Stimulated activated CD4-positive, alpha-beta T cell treated with anti-CD3 and anti-CD28 coated beads, TNF-alpha, amount 100 ng/mL, for 24 hours (primary cell): ENCODE measurements around the gene STAU1.
"Not testable (repeated sequence)": the region's sequence is repeated elsewhere in the genome, so short reads cannot be mapped to it uniquely, and the experiment has no call there.

Experiments
- DNase-seq, 3 experiments: peaks; one replicate each; pipeline ENCODE4 v3.0.0-alpha.2; 2020; ENCODE audit warnings: low read depth in 3 of 3

The STAU1 gene, protein sequence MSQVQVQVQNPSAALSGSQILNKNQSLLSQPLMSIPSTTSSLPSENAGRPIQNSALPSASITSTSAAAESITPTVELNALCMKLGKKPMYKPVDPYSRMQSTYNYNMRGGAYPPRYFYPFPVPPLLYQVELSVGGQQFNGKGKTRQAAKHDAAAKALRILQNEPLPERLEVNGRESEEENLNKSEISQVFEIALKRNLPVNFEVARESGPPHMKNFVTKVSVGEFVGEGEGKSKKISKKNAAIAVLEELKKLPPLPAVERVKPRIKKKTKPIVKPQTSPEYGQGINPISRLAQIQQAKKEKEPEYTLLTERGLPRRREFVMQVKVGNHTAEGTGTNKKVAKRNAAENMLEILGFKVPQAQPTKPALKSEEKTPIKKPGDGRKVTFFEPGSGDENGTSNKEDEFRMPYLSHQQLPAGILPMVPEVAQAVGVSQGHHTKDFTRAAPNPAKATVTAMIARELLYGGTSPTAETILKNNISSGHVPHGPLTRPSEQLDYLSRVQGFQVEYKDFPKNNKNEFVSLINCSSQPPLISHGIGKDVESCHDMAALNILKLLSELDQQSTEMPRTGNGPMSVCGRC

DNA sequence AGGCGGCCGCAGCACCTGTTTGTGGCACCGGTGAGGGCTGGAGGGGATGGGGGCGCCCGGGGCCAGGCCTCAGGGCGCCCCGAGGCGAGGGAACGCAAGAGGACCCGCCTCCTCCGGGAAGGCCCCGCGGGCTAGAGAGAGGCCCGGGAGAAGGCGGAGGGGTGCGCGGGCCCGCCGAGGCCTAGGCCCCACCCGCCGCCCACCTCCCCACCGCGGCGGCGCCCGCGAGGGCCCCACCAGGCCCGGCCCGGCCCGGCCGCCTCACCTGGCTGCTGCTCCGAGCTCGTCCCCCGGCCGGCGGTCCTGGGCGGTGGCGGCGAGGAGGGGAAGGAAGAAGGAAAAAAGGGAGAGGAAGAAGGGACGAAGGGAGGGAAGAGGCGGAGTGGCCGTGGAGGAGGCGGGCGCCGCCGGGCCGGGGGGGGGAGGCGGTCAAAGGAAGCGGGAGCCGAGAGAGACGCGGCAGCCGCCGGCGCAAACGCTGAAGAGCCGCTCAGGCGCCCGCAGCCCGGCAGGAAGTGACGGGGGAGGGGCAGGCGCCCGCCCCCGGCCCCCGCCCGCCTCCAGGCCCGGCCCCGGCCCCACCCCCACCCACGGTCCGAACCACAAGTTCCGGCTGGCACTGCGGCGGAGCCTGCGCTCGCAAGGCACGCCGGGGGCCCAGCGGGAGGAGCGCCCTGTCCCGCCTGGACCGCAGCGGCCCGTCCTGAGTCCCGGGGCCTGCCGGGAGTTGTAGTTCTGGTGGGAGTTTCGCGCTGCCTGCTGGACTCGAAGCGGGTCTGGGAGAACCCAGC lies at the start of gene STAU1:
Gene STAU1, minus strand, starts transcription at position 484 of the 791 bp plus-strand sequence. CDS start 22,133 bp downstream, outside the sequence.
- peak; percentile 85 to 93 (median 87) for DNase-seq

DNA sequence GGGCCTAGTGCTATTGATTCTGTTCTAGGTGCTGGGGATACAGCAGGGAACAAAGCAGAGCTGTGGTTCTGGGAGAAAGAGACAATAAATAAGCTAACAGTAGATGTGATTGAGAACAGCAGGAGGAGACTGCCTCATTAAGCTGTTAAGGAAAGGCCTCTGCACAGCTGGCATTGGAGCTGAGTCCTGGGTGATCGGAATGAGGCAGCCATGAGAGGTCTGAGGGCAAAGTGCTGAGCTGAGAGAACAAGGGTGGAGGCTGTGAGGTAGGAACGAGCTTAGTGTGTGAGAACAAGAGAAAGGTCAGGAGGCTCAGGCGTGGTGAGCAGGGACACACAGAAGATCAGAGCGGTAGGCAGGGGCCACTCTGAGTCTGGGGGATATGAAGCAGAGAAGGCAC lies 49.4 kb upstream of the STAU1 start:
- no peak for DNase-seq

DNA sequence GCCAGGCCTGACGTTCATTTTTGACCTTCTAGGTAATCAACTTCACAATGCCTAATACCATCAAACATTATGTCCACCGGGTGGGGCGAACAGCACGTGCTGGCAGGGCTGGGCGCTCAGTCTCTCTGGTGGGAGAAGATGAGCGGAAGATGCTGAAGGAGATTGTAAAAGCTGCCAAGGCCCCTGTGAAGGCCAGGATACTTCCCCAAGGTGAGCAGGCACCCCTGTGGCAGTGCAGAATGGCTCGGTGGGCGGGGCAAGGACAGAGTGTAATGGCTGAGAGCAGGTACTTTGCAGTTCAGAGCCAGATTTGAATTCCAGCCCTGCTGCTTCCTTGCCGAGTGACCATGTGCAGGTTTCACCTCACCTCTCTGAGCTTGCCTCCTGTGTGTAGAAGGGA lies 48.2 kb upstream of the STAU1 start:
- DNase-seq = no peak

DNA sequence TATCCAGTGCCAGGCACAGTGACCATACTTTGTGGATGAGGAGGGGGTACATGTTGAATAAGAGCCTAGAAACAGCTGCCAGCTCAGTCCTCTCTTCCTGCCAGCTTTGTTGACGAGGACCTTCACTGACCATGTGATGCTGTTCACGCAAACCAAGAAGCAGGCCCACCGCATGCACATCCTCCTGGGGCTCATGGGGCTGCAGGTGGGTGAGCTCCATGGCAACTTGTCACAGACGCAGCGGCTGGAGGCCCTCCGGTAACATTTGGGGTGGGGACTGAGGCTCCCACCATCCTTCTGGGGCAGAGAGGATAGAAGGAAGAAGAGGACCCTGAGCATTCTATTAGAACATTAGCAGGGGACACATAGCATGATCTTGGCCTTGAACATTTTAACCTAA lies 46.7 kb upstream of the STAU1 start:
- DNase-seq = no peak

DNA sequence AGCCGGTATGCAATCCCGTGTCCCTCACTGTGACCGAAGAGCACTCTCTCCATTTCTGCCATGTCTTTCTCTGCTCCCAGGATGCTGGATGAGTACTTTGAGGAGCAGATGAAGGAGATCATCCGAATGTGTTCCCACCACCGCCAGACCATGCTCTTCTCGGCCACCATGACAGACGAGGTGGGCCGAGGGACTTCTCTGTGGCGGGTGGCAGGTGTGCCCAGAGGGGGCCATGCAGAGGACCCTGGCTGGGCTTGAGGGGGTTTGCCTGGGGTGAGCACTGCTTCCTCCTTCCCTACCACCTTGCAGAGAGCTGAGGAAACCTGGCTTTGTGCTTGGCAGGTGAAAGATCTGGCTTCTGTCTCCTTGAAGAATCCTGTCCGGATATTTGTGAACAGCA lies 45.1 kb upstream of the STAU1 start:
- no peak for DNase-seq

DNA sequence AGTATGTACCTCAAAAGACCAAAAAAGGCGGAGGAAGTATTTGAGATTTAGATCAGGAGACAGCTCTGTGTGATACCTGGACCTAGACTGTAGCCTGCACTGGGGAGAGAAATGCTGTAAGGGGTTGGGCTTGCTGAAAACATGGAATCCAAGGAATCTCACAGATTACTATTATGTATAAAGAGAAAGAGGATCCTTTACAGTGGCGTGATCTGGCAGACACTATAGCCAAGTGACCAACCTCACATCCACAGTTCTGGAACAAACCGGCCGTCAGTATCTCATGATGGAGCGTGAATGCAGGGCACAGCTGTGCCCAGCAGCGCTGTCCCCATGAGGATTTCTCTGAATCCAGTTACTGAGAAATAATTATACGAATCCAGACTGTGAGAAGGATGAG lies 43.3 kb upstream of the STAU1 start:
- no peak for DNase-seq

DNA sequence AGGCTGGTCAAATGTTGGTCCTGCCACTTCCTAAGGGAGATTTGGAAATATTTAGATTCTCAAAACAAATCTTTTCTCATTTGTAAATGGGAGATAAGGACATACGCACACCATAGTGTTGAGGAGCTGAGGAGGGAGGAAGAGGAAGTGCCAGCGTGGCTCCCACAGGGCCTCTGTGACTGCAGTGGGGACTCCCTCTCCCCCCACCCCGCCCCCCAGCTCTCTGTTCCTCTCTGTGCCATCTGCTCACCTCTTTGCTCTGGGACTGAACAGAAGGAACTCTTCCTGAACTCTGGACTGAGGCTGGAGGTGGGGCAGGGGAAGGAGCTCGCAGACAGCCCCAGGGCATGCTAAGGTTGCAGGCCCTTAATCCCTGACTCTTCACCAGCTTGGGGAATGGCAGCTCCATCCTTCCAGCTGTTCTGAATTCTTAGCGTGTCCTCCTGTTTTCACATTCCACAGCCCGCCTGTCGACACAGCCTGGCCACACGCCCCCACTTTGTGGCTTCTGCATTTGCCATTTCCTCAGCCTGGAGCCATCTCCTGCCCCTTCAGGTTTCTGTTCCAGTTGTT lies 42.5 kb upstream of the STAU1 start:
- no peak for DNase-seq

DNA sequence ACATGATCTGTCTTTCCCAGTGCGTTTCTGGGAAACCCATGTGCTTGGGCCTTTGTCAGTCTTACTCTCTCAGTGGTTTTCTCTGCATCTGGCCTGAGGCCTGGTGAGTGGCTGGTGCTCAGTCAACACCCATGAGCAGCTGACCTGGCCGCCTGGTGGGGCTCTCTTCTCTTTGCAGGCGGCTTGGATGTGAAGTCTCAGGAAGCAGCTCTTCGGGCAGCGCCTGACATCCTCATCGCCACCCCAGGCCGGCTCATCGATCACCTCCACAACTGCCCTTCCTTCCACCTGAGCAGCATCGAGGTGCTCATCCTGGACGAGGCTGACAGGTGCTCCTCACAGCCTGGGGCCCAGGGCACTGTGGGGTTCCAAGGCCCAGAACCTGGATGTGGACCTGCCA lies 41.9 kb upstream of the STAU1 start:
- no peak for DNase-seq

DNA sequence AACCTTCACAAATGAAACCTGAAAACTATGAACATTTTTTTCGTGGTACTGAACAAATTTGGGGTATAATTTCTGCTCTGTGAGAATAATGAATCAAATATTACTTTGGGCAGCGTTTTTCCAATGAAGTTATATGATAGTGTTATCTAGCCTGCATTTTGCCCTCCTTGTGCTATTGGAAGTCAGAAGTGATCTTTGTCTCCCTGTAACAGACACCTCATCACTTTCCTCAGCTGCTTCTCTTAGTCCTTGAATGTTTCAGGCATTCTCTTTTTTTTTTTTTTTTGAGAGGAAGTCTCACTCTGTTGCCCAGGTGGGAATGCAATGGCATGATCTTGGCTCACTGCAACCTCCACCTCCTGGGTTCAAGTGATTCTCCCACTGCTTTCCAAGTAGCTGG lies 41.2 kb upstream of the STAU1 start:
- no peak for DNase-seq

DNA sequence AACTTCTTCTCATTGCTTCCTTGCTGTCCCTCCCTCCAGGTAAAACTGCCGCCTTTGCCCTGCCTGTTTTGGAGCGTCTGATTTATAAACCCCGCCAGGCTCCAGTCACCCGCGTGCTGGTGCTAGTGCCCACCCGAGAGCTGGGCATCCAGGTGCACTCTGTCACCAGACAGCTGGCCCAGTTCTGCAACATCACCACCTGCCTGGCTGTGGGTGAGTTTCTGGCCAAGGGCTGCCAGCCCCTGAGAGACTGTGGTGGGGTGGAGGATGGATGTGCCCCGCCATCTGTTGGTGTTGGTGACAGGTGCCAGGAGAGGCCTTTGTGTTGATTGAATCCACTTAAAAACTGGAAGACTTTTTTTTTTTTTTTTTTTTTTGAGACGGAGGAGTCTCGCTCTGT lies 40.5 kb upstream of the STAU1 start:
- no peak for DNase-seq

DNA sequence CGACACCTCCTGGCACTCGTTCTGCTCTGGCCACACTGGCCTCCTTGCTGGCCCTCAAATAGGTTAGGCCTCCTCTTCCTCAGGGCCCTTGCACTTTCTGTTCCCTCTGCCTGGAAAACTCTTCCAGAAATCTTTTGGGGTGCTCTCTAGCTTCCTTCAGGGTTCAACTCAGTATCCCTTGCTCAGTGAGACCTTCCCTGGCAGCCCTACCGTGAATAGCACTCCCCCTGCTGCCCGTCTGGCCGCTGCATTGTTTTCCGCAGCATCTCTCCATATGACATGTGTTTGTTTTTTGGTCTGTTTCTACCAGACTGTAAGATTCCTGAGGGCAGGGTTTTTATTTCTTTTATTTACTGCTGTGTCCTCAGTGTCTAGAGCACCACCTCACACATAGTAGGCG lies 37.8 kb upstream of the STAU1 start:
- no peak for DNase-seq

DNA sequence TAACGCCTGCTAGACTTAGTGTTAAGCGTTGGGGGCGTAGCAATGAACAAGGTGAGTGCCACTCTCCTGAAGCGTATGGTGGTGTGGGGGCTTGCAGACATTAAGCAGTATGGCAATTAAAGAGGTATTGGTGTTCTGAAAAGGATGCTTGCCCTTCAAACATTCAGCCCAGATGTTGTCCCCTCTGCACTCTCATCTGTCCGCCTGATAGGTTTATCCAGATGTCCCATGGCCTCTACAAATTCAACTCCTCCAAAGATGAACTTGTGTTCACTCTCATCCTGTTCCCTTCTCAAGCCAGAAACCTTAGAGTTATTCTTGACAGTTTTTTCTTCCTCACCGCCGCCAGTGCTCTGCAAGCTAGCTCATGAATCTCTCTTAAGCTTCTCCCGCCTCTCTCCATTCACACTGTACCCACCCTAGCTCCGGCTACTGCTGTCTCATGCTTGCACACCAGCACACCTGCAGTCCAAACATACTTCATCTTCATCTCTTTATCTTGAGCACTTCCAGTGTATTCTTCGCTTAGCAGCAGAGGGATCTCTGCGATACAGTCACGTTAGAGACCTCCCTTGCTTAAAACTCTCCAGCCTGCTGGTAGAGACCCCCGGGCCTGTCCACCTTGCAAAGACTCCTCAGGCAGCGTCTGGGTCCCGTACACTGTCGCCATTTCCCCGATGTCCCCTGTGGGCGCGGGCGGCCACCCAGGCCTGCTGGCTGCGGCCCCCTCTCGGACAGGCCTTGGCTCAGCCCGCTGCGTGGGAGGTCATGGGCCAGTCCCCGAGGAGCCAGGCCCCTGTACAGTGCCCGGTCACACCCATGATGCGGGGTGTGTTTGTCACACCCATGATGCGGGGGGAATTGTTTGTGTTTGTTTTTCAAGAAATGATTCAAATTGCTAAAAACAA lies 32.0 kb upstream of the STAU1 start:
- DNase-seq = no peak

DNA sequence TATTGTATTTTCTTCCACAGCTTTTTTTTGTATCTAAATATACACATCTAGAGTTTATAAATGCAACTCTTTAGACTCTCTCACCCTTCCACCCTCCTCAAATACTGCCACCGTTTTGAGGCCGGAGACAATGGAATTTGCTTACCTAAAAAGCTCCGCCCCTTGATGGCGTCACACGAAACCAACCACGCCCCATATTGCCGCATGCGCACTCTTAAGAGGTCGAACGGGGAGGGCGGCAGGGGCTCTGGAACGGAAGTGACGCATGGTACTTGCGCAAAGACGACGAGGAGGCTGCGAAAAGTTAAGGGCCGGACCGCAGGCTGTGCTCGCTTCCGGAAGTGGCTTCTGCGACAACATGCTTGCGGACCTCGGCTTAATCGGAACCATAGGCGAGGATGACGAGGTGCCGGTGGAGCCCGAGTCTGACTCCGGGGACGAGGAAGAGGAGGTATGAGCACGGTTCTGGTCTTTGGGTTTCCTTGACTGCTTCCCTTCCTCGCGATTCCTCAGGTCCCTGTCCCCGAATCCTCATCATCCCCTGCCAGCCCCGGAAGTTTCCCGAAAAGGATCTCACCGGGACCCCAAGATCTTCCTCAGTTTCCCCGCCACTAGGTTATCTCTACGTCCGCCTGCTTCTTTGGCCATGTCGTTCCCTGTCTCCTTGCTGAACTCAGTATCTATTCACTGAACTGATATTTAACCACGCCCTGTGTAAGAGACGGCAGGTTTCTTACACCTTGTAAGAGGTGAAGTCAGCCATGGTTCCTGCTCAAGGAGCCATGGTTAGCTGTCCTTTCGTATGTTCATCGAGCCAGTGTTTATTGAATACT lies 31.2 kb upstream of the STAU1 start, which contains the start of gene DDX27:
Gene DDX27, plus strand, starts transcription at position 326 of the 833 bp plus-strand sequence. Its CDS starts 33 bp downstream, at position 359.
- peak; percentile 92 to 97 (median 94) for DNase-seq

DNA sequence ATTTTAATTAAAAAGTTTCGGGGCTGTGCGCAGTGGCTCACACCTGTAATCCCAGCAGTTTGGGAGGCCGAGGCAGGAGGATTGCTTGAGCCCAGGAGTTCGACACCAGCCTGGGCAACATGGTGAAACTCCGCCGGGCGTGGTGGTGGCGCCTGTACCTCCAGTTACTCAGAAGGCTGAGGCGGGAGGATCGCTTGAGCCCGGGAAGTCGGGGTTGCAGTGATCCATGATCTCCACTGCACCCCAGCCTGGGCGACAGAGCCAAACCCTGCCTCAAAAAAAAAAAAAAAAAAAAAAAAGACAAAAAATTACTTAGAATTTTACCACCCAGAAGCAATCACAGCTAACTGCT lies 30.6 kb upstream of the STAU1 start:
- DNase-seq = not testable (repeated sequence)

DNA sequence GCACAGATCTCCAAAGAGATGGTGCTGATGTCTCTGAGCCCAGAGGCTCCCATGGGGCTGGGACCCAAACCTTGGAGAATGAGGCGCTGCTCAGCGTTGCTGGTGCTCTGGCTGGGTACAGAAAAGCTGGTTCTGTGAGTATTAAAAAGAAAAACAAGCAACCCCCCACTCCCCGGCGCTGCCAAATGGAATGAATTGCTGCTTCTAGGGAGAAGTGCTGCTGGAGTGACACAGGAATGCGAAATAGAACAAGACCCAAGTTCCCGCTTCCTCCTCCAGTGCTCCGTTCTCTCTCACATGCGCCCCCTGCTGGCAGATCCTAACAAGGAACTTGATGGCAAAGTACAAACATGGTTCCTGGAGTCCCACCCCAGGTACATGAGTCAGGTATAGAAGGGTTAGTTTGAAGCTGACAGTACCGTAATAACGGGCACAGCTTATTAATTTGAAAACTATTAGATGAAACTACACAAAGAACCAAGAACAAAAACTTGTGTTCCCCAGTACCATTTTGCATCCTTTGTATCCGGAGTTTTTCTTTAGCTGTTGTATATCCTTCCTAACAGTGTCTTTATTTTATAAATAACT lies 29.0 kb upstream of the STAU1 start:
- peak; percentile 92 to 96 (median 96) for DNase-seq

DNA sequence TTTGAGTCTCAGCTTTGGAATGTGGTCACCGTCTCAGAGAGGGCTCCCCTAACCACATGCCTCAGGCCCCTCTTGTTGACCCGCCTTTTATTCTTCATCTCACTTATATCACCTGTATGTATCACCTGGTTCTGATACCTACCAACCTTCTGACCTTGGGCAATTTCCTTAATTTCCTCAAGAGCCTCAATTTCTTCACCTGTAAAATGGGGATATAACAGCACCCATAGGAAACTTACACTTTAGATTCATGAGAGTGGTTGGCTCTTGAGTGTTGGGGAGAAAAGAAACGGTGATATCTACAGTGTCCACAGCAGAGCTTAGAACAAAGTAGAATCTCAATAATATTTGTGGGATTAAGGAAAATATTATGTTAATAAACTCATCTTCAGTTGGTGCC lies 27.1 kb upstream of the STAU1 start:
- DNase-seq = no peak

DNA sequence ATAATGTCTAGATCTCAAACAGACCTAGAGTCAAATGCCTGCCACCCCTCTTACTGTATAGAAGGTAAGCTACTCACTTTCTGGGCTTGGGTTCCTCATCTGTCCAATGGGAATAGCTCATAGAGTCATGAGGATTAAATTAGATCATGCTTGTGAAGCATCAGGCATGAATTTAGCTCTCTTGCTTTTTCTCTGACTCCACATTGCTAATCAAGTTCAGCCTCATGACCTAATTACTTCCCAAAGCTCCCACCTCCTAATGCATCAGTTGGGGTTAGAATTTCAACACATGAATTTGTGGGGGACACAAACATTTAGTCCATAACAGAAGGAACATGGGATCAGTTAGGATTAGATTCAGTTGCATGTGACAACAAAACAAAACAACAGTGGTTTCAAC lies 26.4 kb upstream of the STAU1 start:
- DNase-seq = no peak

DNA sequence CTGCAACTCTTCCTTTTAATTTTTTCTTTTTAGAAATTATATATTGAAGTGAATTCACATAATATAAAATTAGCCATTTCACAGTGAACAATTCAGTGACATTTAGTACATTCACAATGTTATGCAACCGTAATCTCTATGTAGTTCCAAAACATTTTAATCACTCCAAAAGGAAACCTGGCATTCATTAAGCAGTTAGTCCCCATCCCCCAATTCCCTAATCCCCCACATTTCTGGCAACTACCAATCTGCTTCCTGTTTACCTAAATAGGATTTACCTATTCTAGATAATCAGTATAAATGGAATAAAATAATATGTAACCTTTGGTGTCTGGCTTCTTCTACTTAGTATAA lies 22.6 kb upstream of the STAU1 start:
- no peak for DNase-seq

DNA sequence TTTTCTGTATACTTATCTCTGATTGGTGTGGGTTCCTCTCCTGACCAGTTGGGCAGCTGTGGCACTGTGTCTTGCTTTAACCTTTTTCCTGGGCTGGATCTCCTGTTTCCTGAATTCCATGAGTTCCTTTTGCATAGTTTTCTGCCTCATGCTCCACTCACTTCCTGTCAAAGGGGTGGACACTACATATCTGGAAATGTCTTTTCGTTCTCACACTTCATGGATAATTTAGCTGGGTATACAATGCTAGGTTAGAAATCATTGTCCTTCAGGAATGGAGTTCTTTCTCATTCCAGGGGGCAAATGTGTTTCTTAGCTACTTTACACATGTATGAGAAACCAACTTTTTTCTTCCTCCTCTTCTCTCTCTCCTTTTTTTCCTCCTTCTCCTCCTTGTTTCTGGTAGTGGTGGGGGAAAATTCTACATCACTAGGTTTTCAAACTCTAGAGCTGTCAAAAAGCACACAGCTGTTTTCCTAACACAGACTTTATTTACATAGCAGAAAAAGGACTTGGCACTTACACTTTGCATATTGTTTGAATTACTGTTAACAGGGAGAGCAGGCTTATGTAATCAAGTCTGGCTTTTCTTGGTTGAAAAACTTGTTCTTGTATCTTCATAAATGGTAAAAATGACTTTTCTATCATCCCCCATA lies 22.1 kb upstream of the STAU1 start:
- no peak for DNase-seq

DNA sequence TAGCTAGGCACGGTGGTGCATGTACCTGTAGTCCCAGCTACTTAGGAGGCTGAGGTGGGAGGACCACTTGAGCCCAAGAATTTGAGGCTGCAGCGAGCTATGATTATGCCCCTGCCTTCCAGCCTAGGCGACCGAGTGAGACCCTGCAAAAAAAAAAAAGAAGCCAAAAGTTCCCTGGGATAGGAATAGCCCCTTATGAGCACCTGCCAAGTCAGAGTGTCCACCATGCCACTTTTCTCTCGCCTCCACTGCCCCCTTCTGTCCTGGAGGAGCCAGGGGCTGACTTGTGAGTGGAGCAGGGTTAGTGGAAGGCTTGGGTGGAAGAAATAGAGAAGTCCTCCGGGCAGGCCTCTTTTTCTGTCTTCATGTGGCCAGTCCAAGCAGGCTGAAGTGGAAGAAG lies 18.9 kb upstream of the STAU1 start:
- no peak for DNase-seq
